ENCODE measurements around the gene HDAC11. TPM values are rescaled to one million over a fixed set of nuclear protein-coding genes. Genes with fewer than 3 reads are reported as not detected.
A peak's percentile ranks its signal among the peaks of the same experiment; 100 is the strongest.

The HDAC11 gene
- total and polyA plus RNA-seq, 2 donors (not counting 1 experiment from before 2014, with no cell fraction given) = 5.2 to 23.1 TPM

DNA sequence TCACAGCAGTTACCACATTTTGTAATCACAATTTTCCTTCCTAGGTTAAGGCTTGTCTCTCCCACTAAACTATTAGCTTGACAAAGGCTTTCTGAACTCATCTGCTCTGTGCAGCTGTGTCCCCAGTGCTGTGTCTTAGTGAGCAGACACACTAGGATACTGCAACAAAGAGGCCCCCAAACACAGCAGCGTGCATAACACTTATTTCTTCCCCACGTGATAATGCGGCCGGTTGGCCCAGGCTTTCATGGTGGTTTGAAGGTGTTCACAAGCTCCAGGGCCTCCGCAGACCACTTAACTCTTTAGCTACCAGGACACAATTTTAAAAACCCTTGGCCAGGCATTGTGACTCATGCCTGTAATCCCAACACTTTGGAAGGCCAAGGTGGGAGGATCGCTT, 2.2 kb upstream of the HDAC11 start:
- Histone ChIP-seq H4K20me1 (ENCODE audit: control insufficient read depth, extremely low read depth, insufficient read depth, low read length) (no peaks in the 10 kb centered on the region), H3K4me3 (replicated peaks in 1 of 4; ENCODE audit: control extremely low read depth in 1 of 4, insufficient read depth in 1 of 4, low read depth in 3 of 4, low read length in 4 of 4) (no peak overlapping the region), H3K4me1 (ENCODE audit: control insufficient read depth, extremely low read depth, insufficient read depth, low read length) (no peaks in the 10 kb centered on the region), H2AFZ (ENCODE audit: low read length) (no peak overlapping the region), H3K27me3 (ENCODE audit: control insufficient read depth, insufficient read depth, low read length) (no peaks in the 10 kb centered on the region), H3K9me3 (ENCODE audit: control insufficient read depth, insufficient read depth, low read depth, low read length) (no peaks in the 10 kb centered on the region), H3K4me2 (ENCODE audit: extremely low read depth, insufficient read depth, low read length) (no peak overlapping the region), H3K9ac (ENCODE audit: insufficient read depth, low read length) (no peak overlapping the region), H3K27ac (ENCODE audit: insufficient read depth, low read length) (no peak overlapping the region), H3K79me2 (ENCODE audit: control insufficient read depth, insufficient read depth, low read length) (no peaks in the 10 kb centered on the region), H3K36me3 (ENCODE audit: control insufficient read depth, insufficient read depth, low read length) (no peaks in the 10 kb centered on the region)
- TF ChIP-seq, protein P1, sequence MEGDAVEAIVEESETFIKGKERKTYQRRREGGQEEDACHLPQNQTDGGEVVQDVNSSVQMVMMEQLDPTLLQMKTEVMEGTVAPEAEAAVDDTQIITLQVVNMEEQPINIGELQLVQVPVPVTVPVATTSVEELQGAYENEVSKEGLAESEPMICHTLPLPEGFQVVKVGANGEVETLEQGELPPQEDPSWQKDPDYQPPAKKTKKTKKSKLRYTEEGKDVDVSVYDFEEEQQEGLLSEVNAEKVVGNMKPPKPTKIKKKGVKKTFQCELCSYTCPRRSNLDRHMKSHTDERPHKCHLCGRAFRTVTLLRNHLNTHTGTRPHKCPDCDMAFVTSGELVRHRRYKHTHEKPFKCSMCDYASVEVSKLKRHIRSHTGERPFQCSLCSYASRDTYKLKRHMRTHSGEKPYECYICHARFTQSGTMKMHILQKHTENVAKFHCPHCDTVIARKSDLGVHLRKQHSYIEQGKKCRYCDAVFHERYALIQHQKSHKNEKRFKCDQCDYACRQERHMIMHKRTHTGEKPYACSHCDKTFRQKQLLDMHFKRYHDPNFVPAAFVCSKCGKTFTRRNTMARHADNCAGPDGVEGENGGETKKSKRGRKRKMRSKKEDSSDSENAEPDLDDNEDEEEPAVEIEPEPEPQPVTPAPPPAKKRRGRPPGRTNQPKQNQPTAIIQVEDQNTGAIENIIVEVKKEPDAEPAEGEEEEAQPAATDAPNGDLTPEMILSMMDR (conservative IDR thresholded peaks at IDR 0.05 in 1 of 2, IDR thresholded peaks at IDR 0.05 in 1 of 2; ENCODE audit: low read depth in 1 of 2, low read length in 2 of 2) = no peak
- TF ChIP-seq EZH2 (IDR thresholded peaks at IDR 0.05; ENCODE audit: low read length, missing control alignments) = no peak
- DNase-seq (ENCODE audit: low read depth in 2 of 2) = no peak

DNA sequence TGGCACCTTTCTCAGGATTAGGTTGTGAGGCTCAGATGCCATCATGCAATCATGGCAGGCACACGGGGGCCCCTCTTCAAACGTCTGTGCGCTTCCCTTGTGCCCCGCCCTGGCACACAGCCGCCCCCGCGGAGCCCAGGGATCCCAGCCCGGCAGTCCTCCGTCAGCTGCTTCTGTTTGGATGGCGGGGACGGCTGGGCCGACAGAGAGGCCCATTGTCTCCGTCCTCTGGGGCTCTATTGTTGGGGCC, 849 bp upstream of the HDAC11 start:
- DNase-seq (ENCODE audit: low read depth in 2 of 2) = no peak

DNA sequence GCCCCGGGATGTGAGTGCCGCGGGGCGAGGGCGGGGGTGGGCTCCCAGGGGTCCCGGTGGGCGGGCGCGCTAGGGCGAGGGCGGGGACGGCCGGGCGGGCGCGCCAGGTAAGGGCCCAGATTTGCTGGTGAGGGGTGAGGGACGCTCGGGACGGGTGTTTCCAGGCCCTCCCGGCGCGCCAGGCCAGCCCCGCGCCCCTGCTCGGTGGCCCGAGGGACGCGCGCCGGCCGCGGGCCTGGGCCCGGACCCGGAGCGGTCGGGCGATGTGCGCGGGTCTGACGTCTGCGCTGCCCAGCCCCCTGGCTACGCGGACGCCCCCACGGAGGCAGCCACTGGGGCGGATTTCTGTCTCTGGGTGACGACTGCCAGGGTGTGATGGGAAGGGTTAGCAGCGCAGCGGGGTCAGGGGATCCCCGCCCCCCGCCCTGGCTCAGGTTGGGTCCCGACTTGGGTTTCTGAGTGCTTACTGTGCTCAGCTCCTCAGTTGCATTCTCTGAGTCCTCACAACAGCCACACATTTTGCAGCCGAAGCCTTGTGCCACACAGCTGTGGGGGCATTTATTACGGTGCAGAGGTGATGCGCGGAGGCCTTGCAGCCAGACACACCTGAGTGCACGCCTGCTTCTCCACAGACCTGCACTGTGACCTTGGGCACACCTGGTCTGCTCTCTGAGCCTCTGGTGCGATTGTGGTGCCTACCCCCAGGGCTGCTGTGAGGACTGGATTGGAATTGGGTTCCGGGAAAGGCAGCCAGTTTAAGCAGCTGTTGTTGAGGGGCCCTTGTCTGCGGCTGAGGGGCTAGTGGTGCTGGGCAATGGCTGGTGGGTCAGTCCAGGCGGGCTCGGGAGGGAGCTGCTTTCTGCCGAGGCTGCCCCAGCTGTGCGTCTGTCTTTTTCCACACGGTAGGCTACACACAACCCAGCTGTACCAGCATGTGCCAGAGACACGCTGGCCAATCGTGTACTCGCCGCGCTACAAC, 523 bp downstream of the HDAC11 start:
- Histone ChIP-seq H3K9ac (ENCODE audit: insufficient read depth, low read length) (peak overlapping the region; percentile 74), H2AFZ (ENCODE audit: low read length) (peak overlapping the region; percentile 34), H3K9me3 (ENCODE audit: control insufficient read depth, insufficient read depth, low read depth, low read length) (no peaks in the 10 kb centered on the region), H3K27ac (ENCODE audit: insufficient read depth, low read length) (peak overlapping the region; percentile 10), H3K79me2 (ENCODE audit: control insufficient read depth, insufficient read depth, low read length) (no peaks in the 10 kb centered on the region), H3K36me3 (ENCODE audit: control insufficient read depth, insufficient read depth, low read length) (no peaks in the 10 kb centered on the region), H4K20me1 (ENCODE audit: control insufficient read depth, extremely low read depth, insufficient read depth, low read length) (no peaks in the 10 kb centered on the region), H3K4me2 (ENCODE audit: extremely low read depth, insufficient read depth, low read length) (peak overlapping the region; percentile 87), H3K27me3 (ENCODE audit: control insufficient read depth, insufficient read depth, low read length) (no peaks in the 10 kb centered on the region), H3K4me1 (ENCODE audit: control insufficient read depth, extremely low read depth, insufficient read depth, low read length) (no peaks in the 10 kb centered on the region), H3K4me3 (replicated peaks in 1 of 4; ENCODE audit: control extremely low read depth in 1 of 4, insufficient read depth in 1 of 4, low read depth in 3 of 4, low read length in 4 of 4) (peak overlapping the region; percentile 53 to 76 (median 58))
- TF ChIP-seq EZH2 (IDR thresholded peaks at IDR 0.05; ENCODE audit: low read length, missing control alignments) = no peak
- TF ChIP-seq, protein P1 (conservative IDR thresholded peaks at IDR 0.05 in 1 of 2, IDR thresholded peaks at IDR 0.05 in 1 of 2; ENCODE audit: low read depth in 1 of 2, low read length in 2 of 2) = no peak
- peak in 1 of 2 donors; percentile 22 for DNase-seq (ENCODE audit: low read depth in 2 of 2)

More for the DNA sequence above, 849 bp upstream of the HDAC11 start:
- no peaks in the 10 kb centered on the region for H3K4me1 ChIP-seq (ENCODE audit: control insufficient read depth, extremely low read depth, insufficient read depth, low read length)
- no peaks in the 10 kb centered on the region for H3K79me2 ChIP-seq (ENCODE audit: control insufficient read depth, insufficient read depth, low read length)
- no peaks in the 10 kb centered on the region for H4K20me1 ChIP-seq (ENCODE audit: control insufficient read depth, extremely low read depth, insufficient read depth, low read length)
- TF ChIP-seq EZH2 (IDR thresholded peaks at IDR 0.05; ENCODE audit: low read length, missing control alignments) = no peak
- TF ChIP-seq, protein P1 (conservative IDR thresholded peaks at IDR 0.05 in 1 of 2, IDR thresholded peaks at IDR 0.05 in 1 of 2; ENCODE audit: low read depth in 1 of 2, low read length in 2 of 2) = no peak
- H3K4me3 ChIP-seq (replicated peaks in 1 of 4; ENCODE audit: control extremely low read depth in 1 of 4, insufficient read depth in 1 of 4, low read depth in 3 of 4, low read length in 4 of 4) = peak overlapping the region; percentile 63 to 80 (median 74)
- peak overlapping the region; percentile 79 for H3K9ac ChIP-seq (ENCODE audit: insufficient read depth, low read length)
- H2AFZ ChIP-seq (ENCODE audit: low read length) = peak overlapping the region; percentile 86
- H3K27ac ChIP-seq (ENCODE audit: insufficient read depth, low read length) = peak overlapping the region; percentile 74
- no peaks in the 10 kb centered on the region for H3K36me3 ChIP-seq (ENCODE audit: control insufficient read depth, insufficient read depth, low read length)
- no peaks in the 10 kb centered on the region for H3K9me3 ChIP-seq (ENCODE audit: control insufficient read depth, insufficient read depth, low read depth, low read length)
- peak overlapping the region; percentile 90 for H3K4me2 ChIP-seq (ENCODE audit: extremely low read depth, insufficient read depth, low read length)
- no peaks in the 10 kb centered on the region for H3K27me3 ChIP-seq (ENCODE audit: control insufficient read depth, insufficient read depth, low read length)

All from fibroblast of lung (primary cell).